Lung (tissue), 12 donors: Measurements from ENCODE around the gene TGOLN2. TPM values are rescaled to one million over a fixed set of nuclear protein-coding genes. Genes with fewer than 3 reads are reported as not detected.

Experiments
- ATAC-seq: fragments of 200-7000 bp; cut with Tn5 transposase; one replicate; pipeline ENCODE4 v1.9.1; 2020; ENCODE audit warnings: moderate number of reproducible peaks; ENCODE audit not compliant: insufficient read depth, low FRiP score
- DNase-seq, 3 donors: peaks; one replicate each; pipeline ENCODE4 v3.0.0-alpha.2; 2013 to 2017
- H3K27ac ChIP-seq, 2 donors: one replicate each; pipeline ENCODE4 v1.5.1; 2013; ENCODE audit warnings: mild to moderate bottlenecking in 2 of 2, moderate library complexity in 2 of 2, control low read depth in 1 of 2, inconsistent platforms in 1 of 2, low read depth in 1 of 2, low read length in 1 of 2
- H3K27me3 ChIP-seq, 3 donors: one replicate each; pipeline ENCODE4 v1.5.1; 2013; ENCODE audit warnings: low read length in 2 of 3; ENCODE audit not compliant: control insufficient read depth in 3 of 3, insufficient read depth in 3 of 3
- H3K36me3 ChIP-seq, 4 donors: one replicate each; pipeline ENCODE4 v1.5.1; 2013; ENCODE audit warnings: low read length in 4 of 4, mild to moderate bottlenecking in 1 of 4, moderate library complexity in 1 of 4; ENCODE audit not compliant: control insufficient read depth in 4 of 4, insufficient read depth in 4 of 4
- H3K4me1 ChIP-seq, 5 donors: one replicate each; pipeline ENCODE4 v1.5.1; 2013; ENCODE audit warnings: low read length in 5 of 5, mild to moderate bottlenecking in 2 of 5, moderate library complexity in 1 of 5; ENCODE audit not compliant: control insufficient read depth in 5 of 5, insufficient read depth in 5 of 5
- H3K4me3 ChIP-seq: one replicate; pipeline ENCODE4 v1.5.1; 2013; ENCODE audit warnings: mild to moderate bottlenecking, control low read depth, moderate library complexity
- H3K9ac ChIP-seq, 2 donors: one replicate each; pipeline ENCODE4 v1.5.1; 2013; ENCODE audit warnings: low read length in 2 of 2, control low read depth in 1 of 2; ENCODE audit not compliant: insufficient read depth in 1 of 2
- H3K9me3 ChIP-seq, 4 donors: one replicate each; pipeline ENCODE4 v1.5.1; 2013; ENCODE audit warnings: low read length in 3 of 4, mild to moderate bottlenecking in 1 of 4, moderate library complexity in 1 of 4; ENCODE audit not compliant: control insufficient read depth in 4 of 4, insufficient read depth in 3 of 4
- CTCF ChIP-seq: IDR thresholded peaks from 2 replicates; pipeline ENCODE4 v1.5.1; 2012; ENCODE audit warnings: mild to moderate bottlenecking; ENCODE audit errors: control extremely low read depth, extremely low read depth
- WGBS, 2 donors: extraction: QIAGEN DNeasy Blood & Tissue Kit; methylation state at CpG; one replicate each; pipeline ENCODE4 v1.1.7; 2013; 5-methylcytosine and 5-hydroxymethylcytosine counted together
- polyA plus RNA-seq, 2 donors: library from polyadenylated mRNA; stranded (reverse); fragments of 200-250 nt; gene quantifications; one replicate each; pipeline ENCODE4 v1.2.1, GENCODE V29; 2013
- total RNA-seq, 2 donors: library from RNA; depleted of rRNA in 1 of 2; stranded (reverse); fragments of >200 nt in 1 of 2; gene quantifications; one replicate each; pipeline ENCODE4 v1.2.1, GENCODE V29; 2014 to 2021
- donor health status: control.
- donor health status: control.
- donor health status: Bipolar disorder and iron deficiency.
- donor health status: healthy.
- donor health status: DM: yes; HTN: yes; CAD: no.

The TGOLN2 gene
- total and polyA plus RNA-seq, 4 donors, result 24.6 to 145 (median 82.6) TPM

- ATAC-seq, result no peak
- H3K4me3 ChIP-seq, result no peak overlapping the region
- no peaks in the 10 kb centered on the region for H3K27me3 ChIP-seq
- 74 to 86% methylated on average over 3 of the region's 3 CpGs for WGBS, 2 donors
- peaks cover 8 to 18% (median 13%) of the 10 kb centered on the region in 4 donors for H3K36me3 ChIP-seq
- peak overlapping the region; percentile 86 to 96 for H3K9ac ChIP-seq
- H3K27ac ChIP-seq, result no peak overlapping the region
- no peak for TF ChIP-seq CTCF
- DNase-seq, result peak in 2 of 3 donors; percentile 14 to 22
- H3K9me3 ChIP-seq, result no peaks in the 10 kb centered on the region
- H3K4me1 ChIP-seq, result peaks cover 0 to 27% (median 10%) of the 10 kb centered on the region in 5 donors
Measured at GRCh38 chr2:85355521-85355920, 27.7 kb upstream of the TGOLN2 start.

GRCh38 chr2:85355073-85355410, 27.3 kb upstream of the TGOLN2 start:
- Histone ChIP-seq H3K27me3 (no peaks in the 10 kb centered on the region), H3K36me3 (peaks cover 8 to 21% (median 13%) of the 10 kb centered on the region in 4 donors), H3K9me3 (no peaks in the 10 kb centered on the region), H3K27ac (peak overlapping the region; percentile 71 to 91), H3K4me1 (peaks cover 0 to 27% (median 10%) of the 10 kb centered on the region in 5 donors), H3K9ac (peak overlapping the region; percentile 86 to 96), H3K4me3 (peak overlapping the region; percentile 85)
- DNase-seq (peak in 1 of 3 donors; percentile 7), ATAC-seq (no peak)
- WGBS, 2 donors, result 11 to 17% methylated on average over 10 of the region's 10 CpGs
- no peak for TF ChIP-seq CTCF

GRCh38 chr2:85354286-85355072, 26.7 kb upstream of the TGOLN2 start, which contains the start of the genes ELMOD3 and RETSAT:
TSS of gene ELMOD3 (plus strand) at chr2:85354769. CDS start at chr2:85357199, 2,430 bp downstream.
TSS of gene RETSAT (minus strand) at chr2:85354528. CDS start at chr2:85354507, 21 bp downstream.
- DNase-seq (peak; percentile 98 to 100 (median 100)), ATAC-seq (peak; percentile 98)
- no peaks in the 10 kb centered on the region for H3K9me3 ChIP-seq
- H3K27ac ChIP-seq, result peak within 1 kb of the TSS; percentile 83 to 91
- peak within 1 kb of the TSS; percentile 85 for H3K4me3 ChIP-seq
- TF ChIP-seq CTCF, result no peak
- peaks cover 0 to 27% (median 10%) of the 10 kb centered on the region in 5 donors for H3K4me1 ChIP-seq
- H3K27me3 ChIP-seq, result no peaks in the 10 kb centered on the region
- 0% methylated on average over 42 of the region's 42 CpGs for WGBS, 2 donors
- H3K9ac ChIP-seq, result peak within 1 kb of the TSS; percentile 86 to 96
- peaks cover 5 to 24% (median 16%) of the 10 kb centered on the region in 4 donors for H3K36me3 ChIP-seq
